K562 (cell line): ENCODE results near the gene TMEM167B. TPM values are rescaled to one million over a fixed set of nuclear protein-coding genes. Genes with fewer than 3 reads are reported as not detected.

Experiments
- EP400 ChIP-seq: fragments of 450-650 bp; IDR thresholded peaks from 2 replicates; pipeline ENCODE4 v1.6.1; 2017; ENCODE audit warnings: antibody characterized with exemption, mild to moderate bottlenecking, moderate library complexity
- HNRNPUL1 ChIP-seq: fragments of 200-400 bp; formaldehyde crosslinking; IDR thresholded peaks from 2 replicates; pipeline ENCODE4 v1.6.1; 2017; ENCODE audit warnings: low read length
- KLF10 ChIP-seq: fragments of 250-450 bp; sonication (Bioruptor Pico); IDR thresholded peaks from 2 replicates; pipeline ENCODE4 v1.6.1; 2021; ENCODE audit warnings: matching md5 sums
- NR3C1 ChIP-seq: sonication (generic); formaldehyde crosslinking; IDR thresholded peaks from 2 replicates; pipeline ENCODE4 v1.8.1; 2022; ENCODE audit warnings: missing genetic modification reagents
- PRDM10 ChIP-seq: fragments of 450-650 bp; IDR thresholded peaks from 2 replicates; pipeline ENCODE4 v1.6.1; 2018; ENCODE audit not compliant: partially characterized antibody
- PTRF ChIP-seq: fragments of 450-650 bp; IDR thresholded peaks from 2 replicates; pipeline ENCODE4 v1.6.1; 2016; ENCODE audit warnings: mild to moderate bottlenecking, missing genetic modification characterization, missing compliant biosample characterization
- RBM25 ChIP-seq: fragments of 200-400 bp; formaldehyde crosslinking; IDR thresholded peaks from 2 replicates; pipeline ENCODE4 v1.6.1; 2018; ENCODE audit warnings: low read length, low read depth, moderate library complexity; ENCODE audit not compliant: severe bottlenecking
- RBM34 ChIP-seq: fragments of 200-400 bp; formaldehyde crosslinking; IDR thresholded peaks from 2 replicates; pipeline ENCODE4 v1.6.1; 2018; ENCODE audit warnings: low read length, borderline replicate concordance; ENCODE audit not compliant: insufficient read depth
- RNF219 ChIP-seq: fragments of 250-450 bp; sonication (Bioruptor Pico); IDR thresholded peaks from 2 replicates; pipeline ENCODE4 v1.5.0; 2022; ENCODE audit warnings: mild to moderate bottlenecking
- SIN3A ChIP-seq, 2 experiments: fragments of 150-350 bp in 1 of 2; IDR thresholded peaks; 2 replicates each; pipeline ENCODE4 v1.6.1; 2011 to 2016; ENCODE audit warnings: borderline replicate concordance in 2 of 2, low read depth in 2 of 2, low read length in 2 of 2, mild to moderate bottlenecking in 2 of 2, moderate library complexity in 2 of 2; ENCODE audit not compliant: control insufficient read depth in 1 of 2
- SP1 ChIP-seq: sonication (generic); formaldehyde crosslinking; IDR thresholded peaks from 2 replicates; pipeline ENCODE4 v1.8.1; 2022; ENCODE audit warnings: mild to moderate bottlenecking, missing genetic modification reagents
- ZNF134 ChIP-seq: fragments of 250-450 bp; sonication (Bioruptor Pico); conservative IDR thresholded peaks from 2 replicates; pipeline ENCODE4 v1.4.0; 2020
- ZNF174 ChIP-seq: fragments of 250-450 bp; sonication (Bioruptor Pico); IDR thresholded peaks from 2 replicates; pipeline ENCODE4 v1.4.0; 2020; ENCODE audit warnings: mild to moderate bottlenecking
- ZNF282 ChIP-seq: sonication (generic); formaldehyde crosslinking; IDR thresholded peaks from 2 replicates; pipeline ENCODE4 v1.8.1; 2023; ENCODE audit warnings: missing genetic modification reagents
- ZNF551 ChIP-seq: fragments of 250-450 bp; sonication (Bioruptor Pico); IDR thresholded peaks from 2 replicates; pipeline ENCODE4 v1.5.0; 2021; ENCODE audit warnings: mild to moderate bottlenecking, moderate library complexity
- polyA plus RNA-seq, 8 experiments: library from polyadenylated mRNA; depleted of rRNA in 4 of 8; stranded (reverse) in 5 of 8; unstranded in 3 of 8; fragments of >200 nt; fragmentation: Nextera tagmentation in 2 of 8; fragmentation: Illumina TruSeq in 1 of 8; extraction: Ambion mirVana in 2 of 8; extraction: Trizol in 1 of 8; gene quantifications; 2 replicates each; pipeline versions ENCODE4 v1.2.1 to v1.2.3, GENCODE V29; 2011 to 2014; ENCODE audit warnings: inconsistent platforms in 1 of 8, missing spikeins in 1 of 8
- total RNA-seq, 7 experiments: library from RNA; depleted of rRNA in 6 of 7; stranded (reverse); fragments of >200 nt in 6 of 7; fragmentation: Illumina TruSeq in 2 of 7; extraction: Trizol in 2 of 7; gene quantifications; 2 replicates each; pipeline versions ENCODE4 v1.2.1 to v1.2.3, GENCODE V29; 2011 to 2021; ENCODE audit warnings: low replicate concordance in 1 of 7
- TF ChIP-seq, protein P1 (sequence below): fragments of 450-650 bp; IDR thresholded peaks from 2 replicates; pipeline ENCODE4 v1.6.1; 2017; ENCODE audit warnings: antibody characterized with exemption, mild to moderate bottlenecking
- TF ChIP-seq, protein P2 (sequence below): fragments of 250-450 bp; sonication (Bioruptor Pico); IDR thresholded peaks from 2 replicates; pipeline ENCODE4 v1.9.0; 2021; ENCODE audit warnings: mild to moderate bottlenecking

Gene TMEM167B
- total and polyA plus RNA-seq, 9 of the 15 experiments (the other 6 are each of a cell fraction or from before 2014, with no cell fraction given) = 17.2 to 36.4 (median 32.2) TPM

GRCh38 chr1:109090196-109091077 lies at the start of gene TMEM167B (continued):
- TF ChIP-seq ZNF134 (CRISPR knock-in tag) (no peak), HNRNPUL1 (no peak), EP400 (peak; percentile 99), SP1 (CRISPR knock-in tag) (peak; percentile 95), ZNF174 (CRISPR knock-in tag) (no peak), ZNF282 (CRISPR knock-in tag) (no peak), RNF219 (no peak), KLF10 (CRISPR knock-in tag) (no peak), PTRF (tag) (no peak), ZNF551 (CRISPR knock-in tag) (no peak), PRDM10 (peak; percentile 7), SIN3A (IDR thresholded peaks at IDR 0.05; ENCODE audit: borderline replicate concordance in 2 of 2, control insufficient read depth in 1 of 2, low read depth in 2 of 2, low read length in 2 of 2) (peak; percentile 96 to 98), NR3C1 (CRISPR knock-in tag) (no peak), RBM34 (no peak), RBM25 (no peak)
- TF ChIP-seq, protein P1, sequence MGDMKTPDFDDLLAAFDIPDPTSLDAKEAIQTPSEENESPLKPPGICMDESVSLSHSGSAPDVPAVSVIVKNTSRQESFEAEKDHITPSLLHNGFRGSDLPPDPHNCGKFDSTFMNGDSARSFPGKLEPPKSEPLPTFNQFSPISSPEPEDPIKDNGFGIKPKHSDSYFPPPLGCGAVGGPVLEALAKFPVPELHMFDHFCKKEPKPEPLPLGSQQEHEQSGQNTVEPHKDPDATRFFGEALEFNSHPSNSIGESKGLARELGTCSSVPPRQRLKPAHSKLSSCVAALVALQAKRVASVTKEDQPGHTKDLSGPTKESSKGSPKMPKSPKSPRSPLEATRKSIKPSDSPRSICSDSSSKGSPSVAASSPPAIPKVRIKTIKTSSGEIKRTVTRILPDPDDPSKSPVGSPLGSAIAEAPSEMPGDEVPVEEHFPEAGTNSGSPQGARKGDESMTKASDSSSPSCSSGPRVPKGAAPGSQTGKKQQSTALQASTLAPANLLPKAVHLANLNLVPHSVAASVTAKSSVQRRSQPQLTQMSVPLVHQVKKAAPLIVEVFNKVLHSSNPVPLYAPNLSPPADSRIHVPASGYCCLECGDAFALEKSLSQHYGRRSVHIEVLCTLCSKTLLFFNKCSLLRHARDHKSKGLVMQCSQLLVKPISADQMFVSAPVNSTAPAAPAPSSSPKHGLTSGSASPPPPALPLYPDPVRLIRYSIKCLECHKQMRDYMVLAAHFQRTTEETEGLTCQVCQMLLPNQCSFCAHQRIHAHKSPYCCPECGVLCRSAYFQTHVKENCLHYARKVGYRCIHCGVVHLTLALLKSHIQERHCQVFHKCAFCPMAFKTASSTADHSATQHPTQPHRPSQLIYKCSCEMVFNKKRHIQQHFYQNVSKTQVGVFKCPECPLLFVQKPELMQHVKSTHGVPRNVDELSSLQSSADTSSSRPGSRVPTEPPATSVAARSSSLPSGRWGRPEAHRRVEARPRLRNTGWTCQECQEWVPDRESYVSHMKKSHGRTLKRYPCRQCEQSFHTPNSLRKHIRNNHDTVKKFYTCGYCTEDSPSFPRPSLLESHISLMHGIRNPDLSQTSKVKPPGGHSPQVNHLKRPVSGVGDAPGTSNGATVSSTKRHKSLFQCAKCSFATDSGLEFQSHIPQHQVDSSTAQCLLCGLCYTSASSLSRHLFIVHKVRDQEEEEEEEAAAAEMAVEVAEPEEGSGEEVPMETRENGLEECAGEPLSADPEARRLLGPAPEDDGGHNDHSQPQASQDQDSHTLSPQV = peak; percentile 63; the same call in 1 of the 2 replicates
- TF ChIP-seq, protein P2, sequence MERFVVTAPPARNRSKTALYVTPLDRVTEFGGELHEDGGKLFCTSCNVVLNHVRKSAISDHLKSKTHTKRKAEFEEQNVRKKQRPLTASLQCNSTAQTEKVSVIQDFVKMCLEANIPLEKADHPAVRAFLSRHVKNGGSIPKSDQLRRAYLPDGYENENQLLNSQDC (CRISPR knock-in tag) = no peak
